Upper lobe of left lung (tissue), 4 donors: ENCODE data around the gene LY6G6F.

Experiments used
- CTCF ChIP-seq, 6 experiments: fragments of 450-650 bp in 4 of 6; fragments of 200-600 bp in 2 of 6; sonication (generic) in 2 of 6; IDR thresholded peaks; one replicate each; pipeline ENCODE4 v1.5.1; 2016 to 2019; ENCODE audit warnings: antibody characterized with exemption in 6 of 6
- POLR2AphosphoS5 ChIP-seq, 2 donors: sonication (generic); formaldehyde crosslinking; IDR thresholded peaks; one replicate each; pipeline ENCODE4 v1.5.1; 2017; ENCODE audit warnings: antibody characterized with exemption in 2 of 2

GRCh38 chr6:31700740-31701401 is 5.8 kb upstream of the LY6G6F start:
- TF ChIP-seq CTCF (IDR thresholded peaks at IDR 0.05) (no peak), POLR2AphosphoS5 (IDR thresholded peaks at IDR 0.05) (no peak)
